HG03565 (cell line): ENCODE results near the gene NSD1.

Experiments used
- ATAC-seq: cut with Tn5 transposase; IDR thresholded peaks from one replicate; pipeline ENCODE4 v1.9.1; 2021; ENCODE audit warnings: mild to moderate bottlenecking, moderate library complexity; ENCODE audit not compliant: unreplicated experiment

Gene NSD1

DNA sequence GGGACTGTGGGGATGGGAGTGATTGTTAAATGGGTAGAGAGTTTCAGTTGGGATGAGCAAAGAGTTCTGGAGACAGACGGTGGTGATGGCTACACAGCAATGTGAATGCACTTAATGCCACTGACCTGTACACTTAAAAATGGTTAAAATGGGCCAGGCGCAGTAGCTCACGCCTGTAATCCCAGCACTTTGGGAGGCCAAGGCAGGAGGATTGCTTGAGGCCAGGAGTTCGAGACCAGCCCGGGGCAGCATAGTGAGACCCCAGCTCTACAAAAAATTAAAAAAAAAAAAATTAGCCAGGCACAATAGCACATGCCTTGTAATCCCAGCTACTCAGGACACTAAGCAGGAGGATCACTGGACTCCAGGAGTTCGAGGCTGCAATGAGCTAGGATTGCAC, 210.2 kb downstream of the NSD1 start:
- no peak for ATAC-seq

DNA sequence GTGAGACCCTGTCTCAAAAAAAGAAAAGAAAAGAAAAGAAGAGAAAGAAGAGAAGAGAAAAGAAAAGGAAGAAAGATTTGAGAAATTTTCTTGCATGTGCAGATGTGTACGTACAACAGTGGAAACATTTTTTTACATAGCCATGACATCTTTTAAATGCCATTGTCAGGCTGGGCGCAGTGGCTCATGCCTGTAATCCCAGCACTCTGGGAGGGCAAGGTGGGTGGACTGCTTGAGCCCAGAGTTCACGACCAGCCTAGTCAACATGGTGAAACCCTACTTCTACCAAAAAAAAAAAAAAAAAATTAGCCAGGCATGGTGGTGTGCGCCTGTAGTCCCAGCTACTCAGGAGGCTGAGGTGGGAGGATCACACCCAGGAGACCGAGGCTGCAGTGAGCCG, 211.3 kb downstream of the NSD1 start:
- ATAC-seq, result no peak

DNA sequence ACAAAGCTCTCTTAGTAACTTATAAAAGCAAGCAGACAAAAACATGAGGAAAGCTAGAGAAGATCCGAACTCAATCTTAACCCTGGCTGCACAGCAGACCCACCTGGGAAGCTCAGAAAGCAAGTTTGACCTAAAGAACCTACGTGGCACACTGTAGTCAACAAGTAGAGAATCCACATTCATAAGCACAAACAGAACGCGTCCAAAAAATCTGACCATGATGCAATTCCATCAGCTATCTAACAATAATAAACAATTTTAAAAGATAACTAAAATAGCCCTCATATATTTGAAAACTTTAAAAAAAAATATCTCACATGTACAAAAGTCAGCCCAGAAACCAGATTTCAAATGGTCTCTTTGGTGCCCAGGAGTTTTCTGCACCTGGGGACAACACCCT, 213.2 kb downstream of the NSD1 start:
- ATAC-seq, result no peak

DNA sequence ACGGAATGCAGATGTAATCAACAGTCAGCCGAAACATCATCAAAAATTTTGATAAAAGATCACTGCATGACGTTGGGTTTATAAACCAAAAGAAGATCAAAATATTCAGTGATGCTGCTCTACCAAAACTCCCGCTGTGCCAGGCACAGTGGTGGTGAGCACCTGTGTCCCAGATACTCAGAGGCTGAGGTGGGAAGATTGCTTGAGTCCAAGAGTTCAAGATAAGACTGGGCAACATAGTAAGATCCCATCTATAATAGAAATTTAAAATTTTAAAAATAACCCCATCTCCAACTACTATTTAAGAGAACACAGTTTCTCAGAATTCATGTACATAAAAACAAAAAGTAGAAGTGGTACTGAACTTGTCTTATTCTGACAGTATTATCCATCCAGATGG, 214.1 kb downstream of the NSD1 start:
- no peak for ATAC-seq

DNA sequence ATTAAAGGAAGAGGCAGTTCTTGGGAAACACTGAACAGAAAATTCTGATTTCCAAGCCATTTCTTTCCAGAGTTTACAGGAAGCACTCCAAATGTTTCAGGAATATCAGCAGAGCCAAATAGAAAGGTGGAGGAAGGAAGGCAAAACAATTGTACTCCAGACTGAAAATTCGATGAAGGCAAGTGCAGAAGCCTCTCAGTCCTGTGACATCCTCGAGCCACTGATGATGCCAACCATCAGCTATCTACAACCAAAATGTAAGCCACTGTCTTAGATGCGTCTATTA, 215.7 kb downstream of the NSD1 start:
- no peak for ATAC-seq

DNA sequence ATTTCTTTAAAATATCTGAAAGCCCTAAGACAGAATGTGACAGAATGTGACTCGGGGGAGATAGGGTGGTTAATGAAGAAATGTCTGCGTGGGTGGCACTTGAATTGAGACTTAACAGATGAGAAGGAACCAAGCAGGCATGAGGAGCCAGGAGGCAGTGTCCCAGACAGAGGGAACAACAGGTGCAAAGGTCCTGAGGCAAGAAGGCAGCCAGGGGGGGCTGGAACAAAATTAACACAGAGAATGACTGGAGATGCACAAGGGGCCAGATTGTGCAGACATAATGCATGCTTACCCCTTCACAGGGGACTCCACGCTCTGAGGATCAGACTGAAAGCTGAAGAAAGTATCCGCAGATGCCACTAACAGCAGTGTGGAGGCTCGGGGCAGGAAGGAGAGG, 216.2 kb downstream of the NSD1 start:
- ATAC-seq, result no peak
